ENCODE measurements around the gene EPX. TPM values are rescaled to one million over a fixed set of nuclear protein-coding genes. Genes with fewer than 3 reads are reported as not detected.

The EPX gene
- total RNA-seq, 4 donors from 2014 or later: not detected

GRCh38 chr17:58249270-58250133 is 57.0 kb downstream of the EPX start:
- ATAC-seq (ENCODE audit: low FRiP score) (peak; percentile 89), DNase-seq (ENCODE audit: low spot score) (peak; percentile 29)
- TF ChIP-seq, protein P1, sequence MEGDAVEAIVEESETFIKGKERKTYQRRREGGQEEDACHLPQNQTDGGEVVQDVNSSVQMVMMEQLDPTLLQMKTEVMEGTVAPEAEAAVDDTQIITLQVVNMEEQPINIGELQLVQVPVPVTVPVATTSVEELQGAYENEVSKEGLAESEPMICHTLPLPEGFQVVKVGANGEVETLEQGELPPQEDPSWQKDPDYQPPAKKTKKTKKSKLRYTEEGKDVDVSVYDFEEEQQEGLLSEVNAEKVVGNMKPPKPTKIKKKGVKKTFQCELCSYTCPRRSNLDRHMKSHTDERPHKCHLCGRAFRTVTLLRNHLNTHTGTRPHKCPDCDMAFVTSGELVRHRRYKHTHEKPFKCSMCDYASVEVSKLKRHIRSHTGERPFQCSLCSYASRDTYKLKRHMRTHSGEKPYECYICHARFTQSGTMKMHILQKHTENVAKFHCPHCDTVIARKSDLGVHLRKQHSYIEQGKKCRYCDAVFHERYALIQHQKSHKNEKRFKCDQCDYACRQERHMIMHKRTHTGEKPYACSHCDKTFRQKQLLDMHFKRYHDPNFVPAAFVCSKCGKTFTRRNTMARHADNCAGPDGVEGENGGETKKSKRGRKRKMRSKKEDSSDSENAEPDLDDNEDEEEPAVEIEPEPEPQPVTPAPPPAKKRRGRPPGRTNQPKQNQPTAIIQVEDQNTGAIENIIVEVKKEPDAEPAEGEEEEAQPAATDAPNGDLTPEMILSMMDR (IDR thresholded peaks at IDR 0.05): peak in 1 of 3 donors; percentile 70

GRCh38 chr17:58250344-58251011 is 58.0 kb downstream of the EPX start:
- no peak for DNase-seq (ENCODE audit: low spot score)
- no peak for ATAC-seq (ENCODE audit: low FRiP score)
- TF ChIP-seq, protein P1 (IDR thresholded peaks at IDR 0.05): no peak

GRCh38 chr17:58252141-58252540 is 59.6 kb downstream of the EPX start:
- TF ChIP-seq, protein P1 (IDR thresholded peaks at IDR 0.05): no peak
- DNase-seq (ENCODE audit: low spot score) (no peak), ATAC-seq (ENCODE audit: low FRiP score) (no peak)

GRCh38 chr17:58253082-58253481 is 60.6 kb downstream of the EPX start:
- TF ChIP-seq, protein P1 (IDR thresholded peaks at IDR 0.05): no peak
- DNase-seq (ENCODE audit: low spot score) (no peak), ATAC-seq (ENCODE audit: low FRiP score) (no peak)

Other genes starting within 250 kb of the EPX start
- gene CUEDC1, start 237.3 kb upstream of the EPX start, total RNA-seq: 10 to 100 TPM; 17.1 to 25.7 (median 22.1) TPM
- 10 to 100 TPM; 45.1 to 50.6 (median 47.6) TPM for gene VEZF1, start 204.5 kb upstream of the EPX start, total RNA-seq
- gene SRSF1, start 185.5 kb upstream of the EPX start, total RNA-seq: 100 to 1,000 TPM; 181 to 274 (median 182) TPM
- gene DYNLL2, start 109.3 kb upstream of the EPX start, total RNA-seq: 10 to 100 TPM; 15.8 to 22.5 (median 20.7) TPM
- gene OR4D1, start 44.3 kb upstream of the EPX start, total RNA-seq: not detected
- gene OR4D2, start 25.7 kb upstream of the EPX start, total RNA-seq: not detected
- 1 to 10 TPM; 3.7 to 9.9 (median 6.0) TPM for gene MKS1, start 26.5 kb downstream of the EPX start, total RNA-seq
- gene LPO, start 45.9 kb downstream of the EPX start, total RNA-seq: under 1 TPM in 1 of 4 donors, not detected in 3; 0.46 TPM
- under 1 TPM in 2 of 4 donors, not detected in 2; 0.19 to 0.84 TPM for gene MPO, start 88.2 kb downstream of the EPX start, total RNA-seq
- gene TSPOAP1, start 136.1 kb downstream of the EPX start, total RNA-seq: 10 to 100 TPM in 1 of 4 donors, 1 to 10 TPM in 3; 1.9 to 13.6 (median 5.4) TPM
- gene SUPT4H1, start 159.5 kb downstream of the EPX start, total RNA-seq: 10 to 100 TPM; 42.1 to 49.2 (median 47.3) TPM
- under 1 TPM in 2 of 4 donors, not detected in 2; 0.19 to 0.28 TPM for gene RNF43, start 224.8 kb downstream of the EPX start, total RNA-seq

All from omental fat pad (tissue), 4 donors.